ENCODE measurements around the gene SELENOH.

GRCh38 chr11:57704932-57705331, 36.4 kb upstream of the SELENOH start:
- TF ChIP-seq CTCF (IDR thresholded peaks at IDR 0.05): no peak
- TF ChIP-seq POLR2A (IDR thresholded peaks at IDR 0.05): no peak
